Natural killer cell treated with Interleukin-12 subunit alpha and Interleukin-12 subunit beta and Interleukin-15 and Interleukin-18, amount 100 ng/mL, for 72 hours (primary cell): Measurements from ENCODE around the gene MPC2. TPM values are rescaled to one million over a fixed set of nuclear protein-coding genes. Genes with fewer than 3 reads are reported as not detected.
"Not testable (repeated sequence)": the region's sequence is repeated elsewhere in the genome, so short reads cannot be mapped to it uniquely, and the experiment has no call there.

Experiments
- ATAC-seq, 2 donors: fragments of 150-1000 bp; cut with Tn5 transposase in 1 of 2; sonication (Bioruptor Pico), chemical (Tn5 transposase) in 1 of 2; 2 replicates each; pipeline ENCODE4 v1.10.0; 2021
- DNase-seq: peaks from one replicate; pipeline ENCODE4 v3.0.0; 2022; ENCODE audit warnings: low spot score
- H3K27ac Mint-ChIP-seq, 2 donors: 1 replicate in 1 of 2; 2 replicates in 1 of 2; pipeline ENCODE4 v1.8.0; 2022; ENCODE audit warnings: mixed read lengths in 2 of 2, mild to moderate bottlenecking in 1 of 2, moderate library complexity in 1 of 2
- H3K27me3 Mint-ChIP-seq, 2 donors: 1 replicate in 1 of 2; 2 replicates in 1 of 2; pipeline ENCODE4 v1.8.0; 2022; ENCODE audit warnings: mixed read lengths in 2 of 2
- H3K36me3 Mint-ChIP-seq: one replicate; pipeline ENCODE4 v1.8.0; 2022; ENCODE audit warnings: mixed read lengths
- H3K4me1 Mint-ChIP-seq, 2 donors: 1 replicate in 1 of 2; 2 replicates in 1 of 2; pipeline ENCODE4 v1.8.0; 2022; ENCODE audit warnings: low read depth in 2 of 2, mixed read lengths in 2 of 2, mild to moderate bottlenecking in 1 of 2
- H3K4me3 Mint-ChIP-seq: one replicate; pipeline ENCODE4 v1.8.0; 2022; ENCODE audit warnings: mixed read lengths
- H3K9me3 Mint-ChIP-seq: 2 replicates; pipeline ENCODE4 v1.8.0; 2022; ENCODE audit warnings: mixed read lengths
- total RNA-seq, 2 donors: library from RNA; stranded (reverse); gene quantifications; one replicate each; pipeline ENCODE4 v1.2.3, GENCODE V29; 2022

MPC2 gene
- total RNA-seq, 2 donors from 2014 or later: 24.9 to 37.1 TPM

DNA sequence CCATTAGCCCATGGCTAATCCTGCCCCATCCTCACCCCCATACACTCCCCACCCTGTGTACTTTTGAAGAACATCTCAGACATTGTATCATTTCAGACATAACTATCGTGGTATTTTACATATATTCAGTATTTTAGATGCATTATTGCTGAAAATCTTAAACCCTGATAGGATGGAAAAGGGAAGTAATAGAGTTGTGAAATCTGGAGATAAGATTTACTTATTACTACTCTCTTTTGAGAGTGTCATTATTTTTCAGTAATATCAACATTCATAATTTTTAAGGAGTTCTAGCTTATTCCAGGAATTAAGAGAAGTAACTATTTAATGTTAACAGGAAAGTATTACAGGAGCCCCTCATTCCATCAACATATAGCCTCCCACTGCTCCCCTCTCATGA, 57.4 kb downstream of the MPC2 start:
- no peaks in the 10 kb centered on the region for H3K9me3 Mint-ChIP-seq
- no peaks in the 10 kb centered on the region for H3K4me1 Mint-ChIP-seq
- peaks cover 3 to 6% of the 10 kb centered on the region in 2 donors for H3K27me3 Mint-ChIP-seq
- H3K27ac Mint-ChIP-seq: no peak overlapping the region
- ATAC-seq: no peak
- no peak for DNase-seq
- no peaks in the 10 kb centered on the region for H3K36me3 Mint-ChIP-seq
- H3K4me3 Mint-ChIP-seq: no peak overlapping the region

DNA sequence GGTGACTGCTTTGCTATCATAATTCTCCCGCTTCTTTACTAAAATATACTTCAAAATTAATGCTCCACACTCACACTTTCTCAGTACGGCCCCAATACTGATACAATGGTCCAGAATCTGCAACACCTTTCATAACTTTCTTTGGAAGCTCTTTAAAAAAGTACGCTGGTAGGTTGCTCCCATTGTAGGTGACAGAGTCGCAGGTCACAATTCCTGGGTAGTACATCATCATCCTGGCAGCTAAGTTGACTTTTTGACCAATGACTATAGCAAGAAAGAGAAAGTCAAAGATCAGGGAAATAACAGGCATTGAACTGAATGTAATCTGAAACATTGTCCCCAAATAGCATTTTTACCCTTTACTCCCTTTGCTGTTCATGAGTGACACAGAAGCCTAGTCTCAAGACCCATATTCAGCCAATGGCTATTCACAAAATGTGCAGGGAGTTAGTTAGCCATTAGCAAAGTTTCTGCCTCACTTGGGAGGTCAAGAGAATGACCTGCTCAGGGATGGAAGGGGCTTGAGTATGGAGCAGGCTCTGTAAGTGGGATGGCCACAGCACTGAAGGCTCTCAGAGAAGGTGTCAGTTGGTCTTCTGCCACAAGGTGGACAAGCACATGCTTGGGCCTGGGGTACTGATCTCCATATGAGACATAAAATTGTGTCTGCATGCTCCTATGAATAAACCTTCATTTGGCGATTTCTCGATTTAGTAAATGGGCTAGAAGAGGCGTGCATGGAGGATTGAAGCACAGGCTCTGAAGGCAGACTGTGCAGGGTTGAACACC, 58.3 kb downstream of the MPC2 start:
- no peak for DNase-seq
- ATAC-seq: no peak
- Mint-ChIP-seq H3K4me3 (no peak overlapping the region), H3K27me3 (peaks cover 0 to 6% of the 10 kb centered on the region in 2 donors), H3K27ac (no peak overlapping the region), H3K9me3 (no peaks in the 10 kb centered on the region), H3K36me3 (no peaks in the 10 kb centered on the region), H3K4me1 (no peaks in the 10 kb centered on the region)

DNA sequence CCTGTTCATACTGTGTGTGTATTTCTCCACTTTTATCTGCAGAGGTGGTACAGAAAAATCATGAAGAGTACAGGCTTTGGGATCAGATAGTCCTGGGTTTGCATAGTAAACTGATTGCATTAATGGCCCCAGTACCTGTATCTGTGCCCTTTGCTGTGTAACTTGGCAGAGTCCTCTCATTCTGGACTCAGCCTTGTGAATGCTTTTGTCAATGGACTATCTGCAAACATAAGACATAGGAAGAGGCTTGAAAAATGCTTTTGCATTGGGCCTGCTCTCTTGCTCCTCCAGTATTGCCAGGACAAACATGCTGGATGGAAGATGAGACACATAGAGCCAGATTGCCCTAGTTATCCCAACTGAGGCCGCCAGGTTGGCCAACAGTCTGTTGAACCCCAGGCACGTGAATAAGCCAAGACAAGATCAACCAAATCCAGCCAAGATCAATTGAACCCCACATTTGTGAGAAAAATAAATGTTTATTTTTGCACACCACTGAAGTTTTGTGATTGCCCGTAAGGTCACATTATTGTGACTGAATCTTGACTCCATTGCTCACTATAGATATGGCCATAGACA, 60.2 kb downstream of the MPC2 start:
- no peaks in the 10 kb centered on the region for H3K4me1 Mint-ChIP-seq
- DNase-seq (no peak), ATAC-seq (no peak)
- H3K27me3 Mint-ChIP-seq: peaks cover 0 to 6% of the 10 kb centered on the region in 2 donors
- no peaks in the 10 kb centered on the region for H3K36me3 Mint-ChIP-seq
- no peak overlapping the region for H3K4me3 Mint-ChIP-seq
- H3K9me3 Mint-ChIP-seq: no peaks in the 10 kb centered on the region
- H3K27ac Mint-ChIP-seq: no peak overlapping the region

DNA sequence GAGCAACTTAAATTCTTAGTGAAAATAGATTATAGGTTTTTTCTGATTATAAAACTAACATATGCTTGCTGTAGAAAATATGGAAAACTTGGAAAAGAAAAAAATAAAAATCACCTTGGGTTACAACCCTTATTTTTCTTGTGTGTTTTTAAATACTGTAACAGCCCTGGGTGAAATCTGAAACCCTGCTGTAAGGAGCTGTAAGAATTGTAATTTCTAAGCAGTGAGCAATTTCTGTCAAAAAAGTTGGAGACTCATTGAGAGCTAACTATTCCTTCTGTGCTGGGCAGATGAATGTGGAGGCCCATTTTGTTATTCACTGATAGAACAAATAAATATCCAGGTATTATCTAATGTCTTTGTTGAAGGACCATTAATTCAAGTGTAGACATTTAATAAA, 65.5 kb downstream of the MPC2 start:
- no peaks in the 10 kb centered on the region for H3K9me3 Mint-ChIP-seq
- DNase-seq (no peak), ATAC-seq (no peak)
- no peaks in the 10 kb centered on the region for H3K36me3 Mint-ChIP-seq
- no peaks in the 10 kb centered on the region for H3K4me1 Mint-ChIP-seq
- H3K27me3 Mint-ChIP-seq: no peaks in the 10 kb centered on the region
- H3K4me3 Mint-ChIP-seq: no peak overlapping the region
- H3K27ac Mint-ChIP-seq: no peak overlapping the region

DNA sequence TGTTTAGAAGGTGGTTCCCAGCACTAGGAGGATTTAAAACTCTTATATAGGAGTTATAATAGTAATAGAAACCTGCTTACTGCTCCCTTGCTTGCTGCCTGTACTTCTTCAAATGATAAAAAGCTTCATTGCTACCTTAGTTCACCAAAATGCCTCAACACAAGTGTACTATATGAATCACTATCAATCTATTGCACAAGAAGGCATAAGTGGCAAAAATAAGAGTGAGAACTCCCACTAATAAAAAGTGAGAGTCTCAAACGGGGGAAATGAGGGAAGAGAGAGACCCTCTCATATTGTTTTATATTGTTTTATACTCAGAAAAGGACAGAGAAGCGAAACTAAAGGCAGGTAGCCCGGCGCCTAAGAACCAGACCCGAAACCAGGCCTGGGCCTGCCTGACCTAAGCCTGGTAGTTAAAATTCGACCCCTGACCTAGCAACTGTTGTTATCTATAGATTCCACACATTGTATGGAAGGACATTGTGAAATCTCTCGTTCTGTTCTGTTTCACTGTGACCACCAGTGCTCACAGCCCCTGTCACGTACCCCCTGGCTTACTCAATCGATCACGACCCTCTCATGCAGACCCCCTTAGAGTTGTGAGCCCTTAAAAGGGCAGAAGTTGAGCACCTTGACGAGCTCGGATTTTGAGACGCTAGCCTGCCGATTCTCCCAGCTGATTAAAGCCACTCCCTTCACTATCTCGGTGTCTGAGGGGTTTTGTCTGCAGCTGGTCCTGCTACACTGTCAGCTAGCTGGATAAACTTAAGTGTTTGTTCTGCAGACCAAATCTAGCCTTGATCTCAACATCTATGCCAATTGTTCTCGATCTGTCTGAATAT, 67.5 kb downstream of the MPC2 start:
- H3K27ac Mint-ChIP-seq, H3K36me3 Mint-ChIP-seq, H3K9me3 Mint-ChIP-seq: not testable (repeated sequence)

DNA sequence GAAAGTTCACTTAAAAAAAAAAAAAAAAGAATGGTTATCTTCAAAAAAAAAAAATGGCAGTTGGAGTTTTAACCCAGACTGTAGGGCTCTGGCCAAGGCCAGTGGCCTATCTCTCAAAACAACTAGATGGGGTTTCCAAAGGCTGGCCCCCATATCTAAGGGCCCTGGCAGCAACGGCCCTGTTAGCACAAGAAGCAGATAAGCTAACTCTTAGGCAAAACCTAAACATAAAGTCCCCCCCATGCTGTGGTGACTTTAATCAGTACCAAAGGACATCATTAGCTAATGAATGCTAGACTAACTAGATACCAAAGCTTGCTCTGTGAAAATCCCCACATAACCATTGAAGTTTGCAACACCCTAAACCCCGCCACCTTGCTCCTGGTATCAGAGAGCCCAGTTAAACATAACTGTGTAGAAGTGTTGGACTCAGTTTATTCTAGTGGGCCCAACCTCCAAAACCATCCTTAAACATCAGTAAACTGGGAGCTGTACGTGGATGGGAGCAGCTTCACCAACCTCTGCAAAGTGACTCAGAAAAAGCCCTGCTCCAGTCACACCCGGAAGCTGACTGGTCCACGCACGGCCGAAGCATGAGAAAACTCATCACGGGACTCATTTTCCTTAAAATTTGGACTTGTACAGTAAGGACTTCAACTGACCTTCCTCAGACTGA, 70.0 kb downstream of the MPC2 start:
- ATAC-seq, H3K27ac Mint-ChIP-seq: not testable (repeated sequence)

More for the DNA sequence above, 67.5 kb downstream of the MPC2 start:
- H3K4me1 Mint-ChIP-seq, DNase-seq, ATAC-seq, H3K4me3 Mint-ChIP-seq, H3K27me3 Mint-ChIP-seq: not testable (repeated sequence)

More for the DNA sequence above, 70.0 kb downstream of the MPC2 start:
- H3K4me1 Mint-ChIP-seq, DNase-seq, H3K36me3 Mint-ChIP-seq, H3K27me3 Mint-ChIP-seq, H3K9me3 Mint-ChIP-seq, H3K4me3 Mint-ChIP-seq: not testable (repeated sequence)

Other genes starting within 250 kb of the MPC2 start
- 10 to 100 TPM; 15.3 to 25.6 TPM for gene MPZL1, start 215.1 kb downstream of the MPC2 start, total RNA-seq
- gene ADCY10, start 22.9 kb downstream of the MPC2 start, total RNA-seq: under 1 TPM; 0.33 to 0.48 TPM
- 10 to 100 TPM; 18.3 to 29.3 TPM for gene DCAF6, start 389 bp downstream of the MPC2 start, total RNA-seq
- under 1 TPM; 0.05 to 0.42 TPM for gene GPR161, start 199.9 kb upstream of the MPC2 start, total RNA-seq
- 10 to 100 TPM; 34.6 to 49.6 TPM for gene TIPRL, start 241.9 kb upstream of the MPC2 start, total RNA-seq